IPS DF 4.7 (cell line): ENCODE data around the gene TEX51.

Experiments
- DNase-seq: peaks from one replicate; pipeline ENCODE4 v3.0.0-alpha.2; 2013; ENCODE audit warnings: low spot score; ENCODE audit errors: extremely low read depth

TEX51 gene

DNA sequence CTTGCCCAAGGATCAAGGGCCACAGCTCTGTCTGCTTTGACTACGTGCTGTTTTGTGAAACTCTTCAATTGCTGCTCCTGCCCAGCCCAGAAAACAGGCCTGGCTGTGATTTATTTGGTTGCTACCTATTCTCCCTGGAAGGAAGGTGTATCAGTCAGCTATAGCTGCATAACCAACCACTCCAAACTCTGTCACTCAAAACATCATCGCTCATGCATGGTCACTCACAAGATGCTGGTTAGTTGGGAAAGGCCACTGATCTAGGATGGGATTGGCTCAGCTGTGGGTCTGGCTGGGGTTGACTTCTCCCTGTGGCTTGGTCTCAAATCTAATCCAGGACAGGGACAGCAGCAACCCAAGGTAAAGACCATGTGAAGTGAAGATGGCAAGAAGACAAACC lies 14.6 kb downstream of the TEX51 start:
- DNase-seq, result no peak

DNA sequence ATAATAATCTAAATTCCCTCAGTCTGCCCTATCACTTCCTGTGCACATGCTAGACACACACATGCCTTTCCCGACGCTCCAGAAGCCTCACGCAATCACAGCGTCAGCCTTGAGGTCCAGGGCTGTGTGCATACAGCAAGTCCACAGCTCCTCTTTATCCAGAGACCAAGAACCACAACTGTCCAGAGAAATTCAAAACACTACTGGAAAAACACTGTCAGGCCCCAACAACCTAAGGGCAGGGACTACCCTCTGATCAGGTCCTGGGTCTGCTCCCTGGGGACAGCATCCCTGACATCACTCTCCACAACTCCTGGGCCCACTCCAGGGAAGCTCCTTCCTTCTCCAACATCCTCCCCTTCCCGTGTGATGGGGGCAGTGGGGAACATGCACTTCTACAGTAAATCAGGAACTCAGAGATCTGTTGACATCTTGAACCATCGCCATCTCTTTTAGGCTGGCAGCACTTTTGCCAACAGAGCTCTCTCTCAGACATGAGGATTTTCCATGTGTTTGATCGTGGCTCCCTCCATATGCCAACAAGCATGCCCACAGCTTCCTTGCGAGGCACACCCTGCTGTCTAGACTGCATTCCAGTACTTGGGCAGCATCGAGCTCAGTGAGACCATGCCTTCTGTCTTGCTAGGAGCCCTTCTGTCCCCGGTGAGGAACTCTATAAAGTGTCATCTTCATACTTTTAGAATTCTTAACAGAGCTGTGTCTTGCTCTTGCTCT lies 15.4 kb downstream of the TEX51 start:
- DNase-seq, result no peak

GRCh38 chr2:126914811-126915500 lies 16.3 kb downstream of the TEX51 start:
- DNase-seq, result no peak

- DNase-seq, result no peak
These were observed 17.2 kb downstream of the TEX51 start for GRCh38 chr2:126915903-126916302.

GRCh38 chr2:126916744-126917143 lies 18.1 kb downstream of the TEX51 start:
- DNase-seq, result no peak

- DNase-seq, result no peak
These were observed 22.4 kb downstream of the TEX51 start for GRCh38 chr2:126921066-126921465.

DNA sequence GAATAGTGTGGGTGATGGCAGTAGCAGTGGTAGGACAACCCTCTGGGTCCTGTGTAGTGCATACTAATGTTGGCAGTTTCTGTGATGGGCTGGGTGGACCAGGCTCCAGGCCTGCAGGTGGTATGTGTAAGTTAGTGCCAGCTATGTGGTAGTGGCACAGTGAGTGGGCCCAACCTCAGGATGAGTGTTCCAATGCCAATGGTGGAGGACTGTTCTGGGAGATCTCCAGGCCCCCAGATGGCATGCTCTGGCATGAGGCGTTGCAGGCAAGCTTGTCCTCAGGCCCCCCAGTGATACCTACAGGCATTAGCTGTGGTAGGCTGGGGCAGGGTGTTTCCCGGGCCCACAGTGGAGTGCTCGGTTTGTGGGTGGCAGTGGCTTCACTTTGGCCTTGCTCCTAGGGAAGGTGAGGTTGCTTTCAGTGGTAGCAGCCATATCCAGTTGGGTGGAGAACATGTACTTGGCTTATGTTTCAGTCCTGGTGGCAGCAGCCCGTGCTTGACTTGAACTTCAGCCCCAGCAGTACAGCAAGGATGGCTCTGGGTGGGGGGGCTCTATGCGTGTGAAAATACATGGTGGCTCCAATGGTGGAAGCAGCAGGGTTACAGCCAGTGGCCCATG lies 32.4 kb downstream of the TEX51 start:
- DNase-seq, result no peak

- DNase-seq, result no peak
These were observed 33.8 kb downstream of the TEX51 start for GRCh38 chr2:126932529-126932928.

- DNase-seq, result no peak
These were observed 34.4 kb downstream of the TEX51 start for GRCh38 chr2:126932966-126933710.

- no peak for DNase-seq
These were observed 35.0 kb downstream of the TEX51 start for GRCh38 chr2:126933711-126934091.

DNA sequence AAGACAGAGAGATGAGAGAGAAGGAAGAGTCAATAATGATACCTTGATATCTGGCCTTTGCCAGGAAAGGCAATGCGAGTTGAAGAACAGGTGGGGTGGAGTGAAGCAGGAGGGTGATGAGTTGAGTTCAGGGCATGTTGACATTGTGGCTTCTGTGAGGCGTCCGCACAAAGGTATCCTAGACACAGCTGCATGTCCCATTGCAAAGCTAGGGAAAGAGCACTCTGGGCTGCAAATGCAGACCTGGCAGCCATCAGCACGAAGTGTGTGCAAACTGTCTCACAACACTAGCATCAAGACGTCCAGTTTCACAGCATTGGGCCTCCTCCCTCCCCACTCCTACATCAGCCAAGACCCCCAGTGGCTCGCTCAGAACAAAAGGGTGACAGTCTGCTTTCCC lies 36.1 kb downstream of the TEX51 start:
- no peak for DNase-seq

DNA sequence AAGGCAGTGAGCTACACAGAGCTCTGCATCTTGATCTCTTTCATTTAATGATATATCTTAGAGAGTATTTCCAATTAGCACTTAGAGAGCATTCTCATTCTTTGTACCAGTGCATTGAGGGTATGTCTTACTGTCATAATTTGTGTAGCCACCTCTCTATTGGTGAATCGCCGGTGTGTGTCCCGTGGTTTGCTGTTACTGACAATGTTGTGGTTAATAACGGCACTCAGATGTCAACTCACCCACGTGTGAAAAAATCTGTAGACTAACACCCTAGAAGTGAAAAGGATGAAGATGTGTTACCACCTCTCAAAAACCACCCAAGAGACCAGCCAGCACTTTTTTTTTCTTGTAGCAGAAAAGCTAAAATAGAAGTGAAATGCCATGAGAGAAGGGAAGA lies 37.1 kb downstream of the TEX51 start:
- no peak for DNase-seq

DNA sequence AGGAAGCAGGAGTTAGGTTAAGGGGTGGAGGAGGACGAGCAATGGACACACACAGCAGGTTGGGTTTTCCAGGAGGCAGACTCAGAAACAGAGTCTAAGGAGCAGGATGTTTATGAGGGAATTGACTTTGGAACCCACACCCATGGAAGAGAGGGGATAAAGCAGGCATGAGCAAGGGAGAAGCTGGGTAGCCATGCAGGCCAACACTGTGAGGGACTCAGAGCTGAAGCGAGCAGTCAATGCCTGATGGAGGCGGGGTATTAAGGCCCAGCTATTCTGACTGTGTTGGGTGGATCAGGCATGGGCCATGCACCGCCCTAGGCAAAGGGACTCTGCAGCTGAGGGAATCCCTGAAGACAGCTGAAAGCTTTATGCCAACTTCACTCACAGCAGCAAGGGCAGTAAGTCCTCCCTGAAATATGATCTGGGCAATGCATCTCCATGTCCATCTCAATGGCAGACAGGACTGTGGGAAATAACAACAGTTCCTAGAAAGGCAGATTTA lies 37.6 kb downstream of the TEX51 start:
- DNase-seq, result no peak

- DNase-seq, result no peak
These were observed 41.6 kb downstream of the TEX51 start for GRCh38 chr2:126940331-126940730.

GRCh38 chr2:126942427-126943203 lies 43.9 kb downstream of the TEX51 start:
- DNase-seq, result peak; percentile 80

DNA sequence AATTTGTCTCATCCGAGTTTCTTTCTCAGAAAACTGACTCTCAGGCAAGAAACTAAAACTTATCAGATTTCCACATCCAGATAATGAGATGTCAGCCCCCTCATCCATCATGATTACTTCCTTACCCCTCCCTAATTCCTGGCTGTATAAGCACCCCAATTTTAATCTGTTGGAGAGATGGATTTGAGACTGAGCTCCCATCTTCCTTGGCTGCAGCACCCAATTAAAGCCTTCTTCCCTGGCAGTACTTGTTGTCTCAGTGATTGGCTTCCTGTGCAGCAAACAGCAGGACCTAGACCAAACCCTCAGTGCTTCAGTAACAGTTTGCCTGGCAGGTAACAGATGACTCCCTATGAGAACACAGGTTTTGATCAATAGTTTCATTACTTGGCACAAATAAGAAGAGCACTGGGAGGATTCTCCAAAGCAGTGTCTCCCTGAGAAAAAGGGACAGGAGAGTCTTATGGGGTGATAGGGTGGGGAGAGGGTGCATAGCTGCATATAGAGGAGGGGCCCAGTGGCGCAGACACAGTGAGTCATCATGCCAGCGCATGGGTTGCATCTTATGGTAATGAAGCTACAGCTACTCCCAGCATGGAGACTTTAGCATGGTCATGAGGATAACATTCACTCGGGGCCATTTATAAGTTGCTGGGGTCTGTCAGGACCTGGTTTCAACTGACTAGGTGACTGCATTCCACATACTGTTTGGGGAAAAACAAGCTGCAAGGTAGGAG lies 45.1 kb downstream of the TEX51 start:
- no peak for DNase-seq

GRCh38 chr2:126945118-126945517 lies 46.4 kb downstream of the TEX51 start:
- DNase-seq, result no peak

GRCh38 chr2:126946318-126947102 lies 47.8 kb downstream of the TEX51 start:
- no peak for DNase-seq

- no peak for DNase-seq
These were observed 48.4 kb downstream of the TEX51 start for GRCh38 chr2:126947103-126947429.

GRCh38 chr2:126949775-126950174 lies 51.1 kb downstream of the TEX51 start:
- no peak for DNase-seq
